ENCODE measurements around the gene ACMSD. TPM values are rescaled to one million over a fixed set of nuclear protein-coding genes. Genes with fewer than 3 reads are reported as not detected.

The ACMSD gene
- total and polyA plus RNA-seq, 2 of the 13 experiments (the other 11 are each of a cell fraction or from before 2014, with no cell fraction given), result not detected

DNA sequence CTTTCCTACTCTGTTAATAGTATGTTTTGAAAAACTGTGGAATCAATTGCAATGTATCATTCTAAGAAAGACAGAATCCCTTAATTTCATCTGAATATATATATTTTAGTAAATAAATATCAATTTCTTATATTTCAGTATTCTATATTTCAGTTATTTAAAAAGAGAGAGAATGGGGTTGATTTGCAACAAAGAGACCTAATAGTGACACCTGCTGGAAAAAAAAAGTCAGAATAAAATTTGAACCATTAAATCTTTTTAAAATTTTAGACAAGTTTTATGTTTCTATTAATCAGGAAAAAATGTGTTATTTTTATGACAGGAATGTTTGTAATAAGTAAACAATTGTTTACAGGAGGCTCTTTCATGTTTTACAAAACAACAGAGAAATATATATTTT, 59.5 kb downstream of the ACMSD start:
- DNase-seq (ENCODE audit: low spot score), result no peak
- POLR2A ChIA-PET, result no interaction called here
- Histone ChIP-seq H3K36me3 (replicated peaks in 1 of 2; ENCODE audit: control insufficient read depth in 1 of 2, insufficient read depth in 2 of 2, low read length in 2 of 2) (no peaks in the 10 kb centered on the region), H3K9ac (ENCODE audit: insufficient read depth, low read depth, low read length) (no peak overlapping the region), H3K27ac (ENCODE audit: extremely low read length, insufficient read depth, low read length) (no peak overlapping the region), H3K9me3 (ENCODE audit: low read length) (no peaks in the 10 kb centered on the region), H3K4me1 (ENCODE audit: insufficient read depth, low read length) (peaks cover 9% of the 10 kb centered on the region), H3K4me2 (ENCODE audit: low read depth, low read length) (no peak overlapping the region), H3K4me3 (replicated peaks in 1 of 3; ENCODE audit: insufficient read depth in 1 of 3, low read depth in 2 of 3, low read length in 3 of 3) (no peak overlapping the region), H4K20me1 (ENCODE audit: insufficient read depth, low read length) (no peaks in the 10 kb centered on the region), H3K27me3 (ENCODE audit: control insufficient read depth in 1 of 2, insufficient read depth in 2 of 2, low read length in 2 of 2) (no peaks in the 10 kb centered on the region), H3K79me2 (ENCODE audit: insufficient read depth, low read length) (no peaks in the 10 kb centered on the region), H2AFZ (ENCODE audit: low read length) (no peak overlapping the region)
- ATAC-seq, result no peak
- no TSS peak for BruUV-seq (replicated peaks)
- in situ Hi-C loops (cut with HindIII; ENCODE audit: extremely low pct_ligation_motif_present, low pct_unique_long_range_greater_than_20kb), result loop anchor here (5.0 kb wide), 2 partner anchors 116 to 436 kb away; no protein-coding TSS in a partner anchor
- peak; percentile 39 for FAIRE-seq
- CTCF ChIA-PET (ENCODE audit: low intra/inter-chr PET ratio, low total read pairs), result interaction anchor here (1.1 to 4.4 kb wide), 3 partner anchors 115 to 437 kb away, joined by 5 to 28 read pairs (median 5); no protein-coding TSS in a partner anchor
- 0 out of 2 replicates have a peak, but pooled peaks have one; percentile 28 for TF ChIP-seq HNRNPUL1 (IDR thresholded peaks at IDR 0.05; ENCODE audit: low read depth, low read length)
- peak; percentile 20; the same call in 1 of the 2 replicates for TF ChIP-seq SMC3 (IDR thresholded peaks at IDR 0.05; ENCODE audit: low read length)
- no peak for TF ChIP-seq HHEX (CRISPR knock-in tag; IDR thresholded peaks at IDR 0.05)
- TF ChIP-seq, protein P1, sequence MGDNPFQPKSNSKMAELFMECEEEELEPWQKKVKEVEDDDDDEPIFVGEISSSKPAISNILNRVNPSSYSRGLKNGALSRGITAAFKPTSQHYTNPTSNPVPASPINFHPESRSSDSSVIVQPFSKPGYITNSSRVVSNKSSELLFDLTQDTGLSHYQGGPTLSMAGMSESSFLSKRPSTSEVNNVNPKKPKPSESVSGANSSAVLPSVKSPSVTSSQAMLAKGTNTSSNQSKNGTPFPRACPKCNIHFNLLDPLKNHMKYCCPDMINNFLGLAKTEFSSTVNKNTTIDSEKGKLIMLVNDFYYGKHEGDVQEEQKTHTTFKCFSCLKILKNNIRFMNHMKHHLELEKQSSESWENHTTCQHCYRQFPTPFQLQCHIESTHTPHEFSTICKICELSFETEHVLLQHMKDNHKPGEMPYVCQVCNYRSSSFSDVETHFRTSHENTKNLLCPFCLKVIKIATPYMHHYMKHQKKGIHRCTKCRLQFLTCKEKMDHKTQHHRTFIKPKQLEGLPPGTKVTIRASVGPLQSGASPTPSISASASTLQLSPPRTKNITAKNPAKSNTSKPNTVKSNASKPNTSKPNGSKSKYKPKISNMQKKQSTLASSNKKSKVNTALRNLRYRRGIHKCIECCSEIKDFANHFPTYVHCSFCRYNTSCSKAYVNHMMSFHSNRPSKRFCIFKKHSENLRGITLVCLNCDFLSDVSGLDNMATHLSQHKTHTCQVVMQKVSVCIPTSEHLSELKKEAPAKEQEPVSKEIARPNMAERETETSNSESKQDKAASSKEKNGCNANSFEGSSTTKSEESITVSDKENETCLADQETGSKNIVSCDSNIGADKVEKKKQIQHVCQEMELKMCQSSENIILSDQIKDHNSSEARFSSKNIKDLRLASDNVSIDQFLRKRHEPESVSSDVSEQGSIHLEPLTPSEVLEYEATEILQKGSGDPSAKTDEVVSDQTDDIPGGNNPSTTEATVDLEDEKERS (CRISPR knock-in tag; IDR thresholded peaks at IDR 0.05), result no peak
- no peak for TF ChIP-seq ZNF329 (CRISPR knock-in tag; IDR thresholded peaks at IDR 0.05; ENCODE audit: low read depth)
- peak; percentile 49 for TF ChIP-seq STAG1 (CRISPR knock-in tag; IDR thresholded peaks at IDR 0.05)
- TF ChIP-seq, protein P2, sequence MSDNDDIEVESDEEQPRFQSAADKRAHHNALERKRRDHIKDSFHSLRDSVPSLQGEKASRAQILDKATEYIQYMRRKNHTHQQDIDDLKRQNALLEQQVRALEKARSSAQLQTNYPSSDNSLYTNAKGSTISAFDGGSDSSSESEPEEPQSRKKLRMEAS (IDR thresholded peaks at IDR 0.05), result no peak
- TF ChIP-seq ZKSCAN5 (CRISPR knock-in tag; IDR thresholded peaks at IDR 0.05), result no peak
- intact Hi-C loops (cut with micrococcal nuclease; ENCODE audit: unreplicated experiment), result loop anchor here (1.0 to 5.0 kb wide), 3 partner anchors 116 to 437 kb away; no protein-coding TSS in a partner anchor
